Osteocyte (in vitro differentiated cells): ENCODE measurements around the gene PREX1. TPM values are rescaled to one million over a fixed set of nuclear protein-coding genes. Genes with fewer than 3 reads are reported as not detected.

Experiments used
- DNase-seq: peaks from one replicate; pipeline ENCODE4 v3.0.0; 2021; ENCODE audit warnings: mixed read lengths; ENCODE audit not compliant: unreplicated experiment; ENCODE audit errors: extremely low spot score
- H3K27ac Mint-ChIP-seq: one replicate; pipeline ENCODE4 v1.8.0; 2021; ENCODE audit warnings: mild to moderate bottlenecking, mixed read lengths; ENCODE audit not compliant: unreplicated experiment
- H3K27me3 Mint-ChIP-seq: one replicate; pipeline ENCODE4 v1.8.0; 2021; ENCODE audit warnings: mixed read lengths; ENCODE audit not compliant: unreplicated experiment
- H3K36me3 Mint-ChIP-seq: one replicate; pipeline ENCODE4 v1.8.0; 2021; ENCODE audit warnings: mixed read lengths; ENCODE audit not compliant: unreplicated experiment
- H3K4me1 Mint-ChIP-seq: one replicate; pipeline ENCODE4 v1.8.0; 2021; ENCODE audit warnings: mixed read lengths; ENCODE audit not compliant: unreplicated experiment
- H3K4me3 Mint-ChIP-seq: one replicate; pipeline ENCODE4 v1.8.0; 2021; ENCODE audit warnings: mild to moderate bottlenecking, moderate library complexity, mixed read lengths; ENCODE audit not compliant: unreplicated experiment
- H3K9me3 Mint-ChIP-seq: one replicate; pipeline ENCODE4 v1.8.0; 2021; ENCODE audit warnings: mixed read lengths; ENCODE audit not compliant: unreplicated experiment
- CTCF ChIP-seq: fragments of 200-600 bp; sonication (generic); IDR thresholded peaks from 2 replicates; pipeline ENCODE4 v1.5.0; 2021; ENCODE audit warnings: antibody characterized with exemption, mild to moderate bottlenecking, moderate library complexity
- total RNA-seq: library from RNA; stranded (reverse); gene quantifications from 2 replicates; pipeline ENCODE4 v1.2.1, GENCODE V29; 2021

Gene PREX1
- total RNA-seq, 1 donor from 2014 or later: 24.2 TPM

GRCh38 chr20:48662711-48663110 lies 165.1 kb downstream of the PREX1 start:
- peaks cover 7% of the 10 kb centered on the region for H3K9me3 Mint-ChIP-seq
- no peak overlapping the region for H3K27ac Mint-ChIP-seq
- H3K4me1 Mint-ChIP-seq: peaks cover 26% of the 10 kb centered on the region
- DNase-seq: no peak
- no peak overlapping the region for H3K4me3 Mint-ChIP-seq
- no peak for TF ChIP-seq CTCF
- H3K27me3 Mint-ChIP-seq: no peaks in the 10 kb centered on the region
- peaks cover 26% of the 10 kb centered on the region for H3K36me3 Mint-ChIP-seq

- Mint-ChIP-seq H3K4me3 (no peak overlapping the region), H3K4me1 (peaks cover 26% of the 10 kb centered on the region), H3K9me3 (peaks cover 7% of the 10 kb centered on the region), H3K36me3 (peaks cover 28% of the 10 kb centered on the region), H3K27me3 (no peaks in the 10 kb centered on the region), H3K27ac (no peak overlapping the region)
- no peak for TF ChIP-seq CTCF
- DNase-seq: no peak
Measured at GRCh38 chr20:48661575-48662455, 166.0 kb downstream of the PREX1 start.

GRCh38 chr20:48660788-48661187 lies 167.0 kb downstream of the PREX1 start:
- DNase-seq: no peak
- H3K4me1 Mint-ChIP-seq: peaks cover 26% of the 10 kb centered on the region
- H3K36me3 Mint-ChIP-seq: peaks cover 30% of the 10 kb centered on the region
- H3K27me3 Mint-ChIP-seq: no peaks in the 10 kb centered on the region
- no peak for TF ChIP-seq CTCF
- H3K4me3 Mint-ChIP-seq: no peak overlapping the region
- H3K9me3 Mint-ChIP-seq: peaks cover 7% of the 10 kb centered on the region
- H3K27ac Mint-ChIP-seq: no peak overlapping the region

- H3K27ac Mint-ChIP-seq: no peak overlapping the region
- H3K9me3 Mint-ChIP-seq: peaks cover 7% of the 10 kb centered on the region
- H3K4me1 Mint-ChIP-seq: peaks cover 26% of the 10 kb centered on the region
- H3K36me3 Mint-ChIP-seq: peaks cover 24% of the 10 kb centered on the region
- no peak overlapping the region for H3K4me3 Mint-ChIP-seq
- no peak for TF ChIP-seq CTCF
- no peak for DNase-seq
- H3K27me3 Mint-ChIP-seq: no peaks in the 10 kb centered on the region
Measured at GRCh38 chr20:48659858-48660257, 167.9 kb downstream of the PREX1 start.

- H3K4me1 Mint-ChIP-seq: peaks cover 26% of the 10 kb centered on the region
- TF ChIP-seq CTCF: no peak
- DNase-seq: no peak
- H3K4me3 Mint-ChIP-seq: no peak overlapping the region
- peaks cover 21% of the 10 kb centered on the region for H3K36me3 Mint-ChIP-seq
- peak overlapping the region; percentile 21 for H3K27ac Mint-ChIP-seq
- H3K27me3 Mint-ChIP-seq: no peaks in the 10 kb centered on the region
- peaks cover 7% of the 10 kb centered on the region for H3K9me3 Mint-ChIP-seq
Measured at GRCh38 chr20:48658505-48658904, 169.3 kb downstream of the PREX1 start.
